ENCODE results near the gene SEM1.
A peak's percentile ranks its signal among the peaks of the same experiment; 100 is the strongest.

The SEM1 gene

GRCh38 chr7:96720843-96721242 is 11.2 kb upstream of the SEM1 start:
- DNase-seq (ENCODE audit: low read depth, low spot score) = no peak
- in situ Hi-C loops (cut with HindIII; ENCODE audit: low sequenced_read_pairs) = no loop called here
- TF ChIP-seq, protein P1, sequence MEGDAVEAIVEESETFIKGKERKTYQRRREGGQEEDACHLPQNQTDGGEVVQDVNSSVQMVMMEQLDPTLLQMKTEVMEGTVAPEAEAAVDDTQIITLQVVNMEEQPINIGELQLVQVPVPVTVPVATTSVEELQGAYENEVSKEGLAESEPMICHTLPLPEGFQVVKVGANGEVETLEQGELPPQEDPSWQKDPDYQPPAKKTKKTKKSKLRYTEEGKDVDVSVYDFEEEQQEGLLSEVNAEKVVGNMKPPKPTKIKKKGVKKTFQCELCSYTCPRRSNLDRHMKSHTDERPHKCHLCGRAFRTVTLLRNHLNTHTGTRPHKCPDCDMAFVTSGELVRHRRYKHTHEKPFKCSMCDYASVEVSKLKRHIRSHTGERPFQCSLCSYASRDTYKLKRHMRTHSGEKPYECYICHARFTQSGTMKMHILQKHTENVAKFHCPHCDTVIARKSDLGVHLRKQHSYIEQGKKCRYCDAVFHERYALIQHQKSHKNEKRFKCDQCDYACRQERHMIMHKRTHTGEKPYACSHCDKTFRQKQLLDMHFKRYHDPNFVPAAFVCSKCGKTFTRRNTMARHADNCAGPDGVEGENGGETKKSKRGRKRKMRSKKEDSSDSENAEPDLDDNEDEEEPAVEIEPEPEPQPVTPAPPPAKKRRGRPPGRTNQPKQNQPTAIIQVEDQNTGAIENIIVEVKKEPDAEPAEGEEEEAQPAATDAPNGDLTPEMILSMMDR (IDR thresholded peaks at IDR 0.05; ENCODE audit: low read depth, low read length) = no peak
- no peak overlapping the region for H3K4me3 ChIP-seq (ENCODE audit: low read depth, low read length)

- TF ChIP-seq, protein P1 (IDR thresholded peaks at IDR 0.05; ENCODE audit: low read depth, low read length) = no peak
- no peak for DNase-seq (ENCODE audit: low read depth, low spot score)
- in situ Hi-C loops (cut with HindIII; ENCODE audit: low sequenced_read_pairs) = no loop called here
- H3K4me3 ChIP-seq (ENCODE audit: low read depth, low read length) = no peak overlapping the region
Observed at GRCh38 chr7:96719164-96719563, 9.5 kb upstream of the SEM1 start.

DNA sequence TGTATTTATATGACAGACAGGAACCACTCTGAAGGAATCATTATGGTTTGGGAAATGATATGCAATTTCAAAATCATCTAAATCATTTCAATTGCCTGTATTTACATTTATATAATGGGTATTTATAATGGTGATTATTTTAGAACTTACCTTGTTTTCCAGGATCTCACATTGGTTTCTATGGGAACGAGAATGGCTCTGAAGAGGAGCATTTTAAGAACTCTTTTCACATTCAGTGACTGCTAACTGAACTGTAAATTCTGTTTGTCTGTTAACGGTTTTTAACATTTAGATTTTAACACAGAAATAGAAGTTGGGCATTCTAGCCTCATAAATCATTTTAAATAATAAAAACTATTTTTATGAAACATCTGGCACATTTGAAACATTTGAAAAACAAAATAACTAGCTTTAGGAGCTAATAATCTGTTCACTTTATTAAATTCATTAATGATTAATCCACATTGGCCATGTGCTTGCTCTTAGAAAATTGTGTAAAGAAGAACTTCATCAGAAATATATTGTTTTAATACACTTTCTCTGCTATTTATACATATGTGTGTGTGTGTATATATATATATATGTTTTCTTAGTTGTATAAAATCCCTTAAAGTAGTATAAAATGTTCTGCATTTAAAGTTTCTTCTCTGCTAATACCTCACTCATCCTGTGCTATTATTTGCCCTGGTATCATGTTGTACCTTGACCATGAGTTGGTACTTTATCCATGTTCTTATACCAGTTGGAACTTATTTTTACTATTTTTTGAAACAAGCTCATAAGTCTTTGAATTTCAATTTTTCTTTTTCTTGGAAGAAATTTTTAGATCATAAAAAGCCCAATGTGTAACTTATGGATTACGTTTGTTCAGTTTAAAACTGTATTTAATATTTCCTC is 8.7 kb upstream of the SEM1 start:
- in situ Hi-C loops (cut with HindIII; ENCODE audit: low sequenced_read_pairs) = no loop called here
- TF ChIP-seq, protein P1 (IDR thresholded peaks at IDR 0.05; ENCODE audit: low read depth, low read length) = no peak
- no peak for DNase-seq (ENCODE audit: low read depth, low spot score)
- no peak overlapping the region for H3K4me3 ChIP-seq (ENCODE audit: low read depth, low read length)

GRCh38 chr7:96713037-96713436 is 3.4 kb upstream of the SEM1 start:
- in situ Hi-C loops (cut with HindIII; ENCODE audit: low sequenced_read_pairs) = no loop called here
- TF ChIP-seq, protein P1 (IDR thresholded peaks at IDR 0.05; ENCODE audit: low read depth, low read length) = no peak

DNA sequence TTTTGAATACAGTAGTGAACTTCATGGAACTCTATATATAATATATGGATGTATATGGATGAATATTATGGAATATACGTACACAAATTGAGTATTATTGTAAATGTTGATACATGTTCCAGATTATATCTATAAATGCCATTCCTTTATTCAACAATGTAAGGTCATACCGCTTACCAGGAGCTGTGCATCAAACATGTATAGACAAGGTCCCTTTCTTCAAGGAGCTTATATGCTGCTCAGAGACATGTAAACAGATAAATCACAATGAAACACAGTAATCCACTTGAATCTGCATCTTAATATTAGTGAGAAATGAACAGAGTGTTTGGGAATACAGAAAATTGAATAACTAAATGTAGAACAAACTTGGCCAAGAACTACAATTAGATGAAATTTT is 898 bp upstream of the SEM1 start:
- in situ Hi-C loops (cut with HindIII; ENCODE audit: low sequenced_read_pairs) = no loop called here
- DNase-seq (ENCODE audit: low read depth, low spot score) = no peak
- TF ChIP-seq, protein P1 (IDR thresholded peaks at IDR 0.05; ENCODE audit: low read depth, low read length) = no peak
- no peak overlapping the region for H3K4me3 ChIP-seq (ENCODE audit: low read depth, low read length)

More at GRCh38 chr7:96713037-96713436, 3.4 kb upstream of the SEM1 start:
- no peak for DNase-seq (ENCODE audit: low read depth, low spot score)
- H3K4me3 ChIP-seq (ENCODE audit: low read depth, low read length) = no peak overlapping the region

DNA sequence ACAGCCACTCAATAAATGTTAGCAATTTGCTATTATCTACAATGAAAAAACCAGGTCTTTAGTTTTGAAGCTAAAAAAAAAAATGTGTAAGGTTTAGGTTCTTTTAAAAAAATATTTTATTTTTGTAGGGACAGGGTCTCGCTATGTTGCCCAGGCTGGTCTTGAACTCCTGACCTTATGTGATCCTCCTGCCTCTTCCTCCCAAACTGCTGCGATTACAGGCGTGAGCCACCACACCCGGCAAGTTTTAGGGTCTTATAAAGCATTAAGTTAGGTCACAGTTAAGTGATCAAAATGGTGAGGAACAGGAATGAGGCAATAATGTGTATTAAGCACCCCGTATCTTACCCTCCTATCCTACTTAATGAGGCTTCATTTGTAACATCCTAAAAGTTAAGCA is 774 bp downstream of the SEM1 start:
- in situ Hi-C loops (cut with HindIII; ENCODE audit: low sequenced_read_pairs) = no loop called here
- TF ChIP-seq, protein P1 (IDR thresholded peaks at IDR 0.05; ENCODE audit: low read depth, low read length) = no peak
- no peak for DNase-seq (ENCODE audit: low read depth, low spot score)
- peak overlapping the region; percentile 61 for H3K4me3 ChIP-seq (ENCODE audit: low read depth, low read length)

Data from astrocyte of the spinal cord (primary cell).